Measurements from ENCODE around the gene CCDC177. TPM values are rescaled to one million over a fixed set of nuclear protein-coding genes. Genes with fewer than 3 reads are reported as not detected.

Gene CCDC177
- total RNA-seq, 2 experiments from 2014 or later: not detected

DNA sequence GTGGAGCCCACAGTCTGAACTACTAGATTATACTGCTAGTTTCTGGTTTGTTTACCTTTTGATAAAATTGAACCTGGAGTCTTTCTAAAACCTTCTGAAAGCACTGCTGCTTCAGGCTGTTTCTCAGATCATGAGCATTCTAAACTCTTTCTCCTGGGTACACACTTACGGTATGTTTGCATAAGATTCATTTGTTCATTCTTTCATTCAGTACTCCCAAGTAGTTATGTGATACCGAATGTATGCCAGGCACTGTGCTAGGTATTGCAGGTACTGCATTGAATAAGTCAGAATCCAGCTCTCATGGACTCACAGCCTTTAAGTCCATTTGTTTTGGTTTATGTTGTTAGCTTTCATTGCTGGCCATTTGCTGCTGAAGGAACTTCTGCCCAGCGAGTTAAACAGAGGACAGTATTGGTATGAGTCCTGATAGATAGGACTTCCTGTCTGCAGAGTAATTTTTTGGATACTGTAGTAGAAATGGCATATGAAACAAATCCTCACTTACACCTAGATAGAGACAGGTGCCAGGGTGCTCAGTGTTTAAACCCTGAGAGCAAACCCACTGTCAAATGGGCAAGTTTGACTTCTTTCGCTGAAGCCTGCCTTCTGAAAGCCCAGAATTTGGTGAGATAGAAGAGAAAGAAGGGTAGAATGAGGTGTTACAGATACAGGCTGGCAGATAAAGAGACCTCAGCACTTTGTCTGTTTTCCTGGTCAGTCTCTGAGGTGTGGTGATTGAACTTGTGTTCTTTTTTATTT is 38.8 kb upstream of the CCDC177 start:
- Histone ChIP-seq H2AFZ (ENCODE audit: low read length) (no peak overlapping the region), H3K9me2 (ENCODE audit: insufficient read depth, low read length) (no peaks in the 10 kb centered on the region), H3K36me3 (ENCODE audit: insufficient read depth, low read length) (peaks cover 47% of the 10 kb centered on the region; the same call in 1 of the 2 replicates), H4K20me1 (ENCODE audit: insufficient read depth, low read length) (peaks cover 27% of the 10 kb centered on the region), H3K27ac (ENCODE audit: low read depth, low read length, poor library complexity, severe bottlenecking) (peak overlapping the region; percentile 99), H3K4me3 (ENCODE audit: low read depth, low read length, poor library complexity, severe bottlenecking) (peak overlapping the region; percentile 78), H3K9me3 (ENCODE audit: low read length) (no peaks in the 10 kb centered on the region), H3K4me1 (ENCODE audit: insufficient read depth, low read length, poor library complexity, severe bottlenecking) (peaks cover 75% of the 10 kb centered on the region), H3K79me2 (ENCODE audit: insufficient read depth, low read depth, low read length) (peaks cover 61% of the 10 kb centered on the region), H3K4me2 (ENCODE audit: low read length) (peak overlapping the region; percentile 97)
- BruUV-seq (replicated peaks): TSS peak; percentile 93
- TF ChIP-seq, protein P1, sequence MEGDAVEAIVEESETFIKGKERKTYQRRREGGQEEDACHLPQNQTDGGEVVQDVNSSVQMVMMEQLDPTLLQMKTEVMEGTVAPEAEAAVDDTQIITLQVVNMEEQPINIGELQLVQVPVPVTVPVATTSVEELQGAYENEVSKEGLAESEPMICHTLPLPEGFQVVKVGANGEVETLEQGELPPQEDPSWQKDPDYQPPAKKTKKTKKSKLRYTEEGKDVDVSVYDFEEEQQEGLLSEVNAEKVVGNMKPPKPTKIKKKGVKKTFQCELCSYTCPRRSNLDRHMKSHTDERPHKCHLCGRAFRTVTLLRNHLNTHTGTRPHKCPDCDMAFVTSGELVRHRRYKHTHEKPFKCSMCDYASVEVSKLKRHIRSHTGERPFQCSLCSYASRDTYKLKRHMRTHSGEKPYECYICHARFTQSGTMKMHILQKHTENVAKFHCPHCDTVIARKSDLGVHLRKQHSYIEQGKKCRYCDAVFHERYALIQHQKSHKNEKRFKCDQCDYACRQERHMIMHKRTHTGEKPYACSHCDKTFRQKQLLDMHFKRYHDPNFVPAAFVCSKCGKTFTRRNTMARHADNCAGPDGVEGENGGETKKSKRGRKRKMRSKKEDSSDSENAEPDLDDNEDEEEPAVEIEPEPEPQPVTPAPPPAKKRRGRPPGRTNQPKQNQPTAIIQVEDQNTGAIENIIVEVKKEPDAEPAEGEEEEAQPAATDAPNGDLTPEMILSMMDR (conservative IDR thresholded peaks at IDR 0.05; ENCODE audit: low read length): no peak
- TF ChIP-seq EZH2phosphoT487 (IDR thresholded peaks at IDR 0.05; ENCODE audit: borderline replicate concordance, low read depth, low read length): no peak
- DNase-seq (ENCODE audit: low spot score): no peak
- CTCF ChIA-PET (ENCODE audit: unreplicated experiment): no interaction called here
- POLR2A ChIA-PET: interaction anchor here (0.5 to 1.9 kb wide), 7 partner anchors 8 to 215 kb away, joined by 3 to 4 read pairs (median 3); partner anchors contain the start of genes ERH and SLC39A9
- intact Hi-C loops (cut with micrococcal nuclease; ENCODE audit: unreplicated experiment): loop anchor here (1.0 to 10.0 kb wide), 8 partner anchors 40 to 1191 kb away; partner anchors contain the start of genes MAP3K9, SRSF5, TTC9 and ZFP36L1

DNA sequence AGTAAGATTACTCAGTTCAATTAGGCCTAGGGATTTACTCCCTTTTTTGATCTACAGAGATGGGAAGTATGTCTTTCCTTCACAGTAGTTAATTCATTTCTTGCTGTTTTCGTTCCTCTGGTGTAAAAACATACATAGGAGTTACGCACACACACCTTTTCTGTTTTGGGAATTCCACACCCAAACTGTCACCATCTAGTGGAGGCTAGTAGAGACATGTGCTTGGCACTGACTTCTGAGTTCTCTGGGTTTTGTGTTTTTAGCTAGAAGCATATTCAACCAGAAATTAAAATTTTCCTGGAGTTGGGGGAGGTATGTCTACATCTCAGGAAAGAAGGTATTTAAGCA is 38.1 kb upstream of the CCDC177 start:
- peak; percentile 41 for DNase-seq (ENCODE audit: low spot score)
- CTCF ChIA-PET (ENCODE audit: unreplicated experiment): no interaction called here
- no peaks in the 10 kb centered on the region for H3K9me2 ChIP-seq (ENCODE audit: insufficient read depth, low read length)
- peaks cover 72% of the 10 kb centered on the region for H3K4me1 ChIP-seq (ENCODE audit: insufficient read depth, low read length, poor library complexity, severe bottlenecking)
- H2AFZ ChIP-seq (ENCODE audit: low read length): no peak overlapping the region
- intact Hi-C loops (cut with micrococcal nuclease; ENCODE audit: unreplicated experiment): loop anchor here (5.0 to 10.0 kb wide), 5 partner anchors 155 to 1192 kb away; partner anchors contain the start of genes MAP3K9, SRSF5, TTC9 and ZFP36L1
- H3K27ac ChIP-seq (ENCODE audit: low read depth, low read length, poor library complexity, severe bottlenecking): peak overlapping the region; percentile 99
- BruUV-seq (replicated peaks): TSS peak; percentile 52
- peak overlapping the region; percentile 97 for H3K4me2 ChIP-seq (ENCODE audit: low read length)
- TF ChIP-seq EZH2phosphoT487 (IDR thresholded peaks at IDR 0.05; ENCODE audit: borderline replicate concordance, low read depth, low read length): no peak
- TF ChIP-seq, protein P1 (conservative IDR thresholded peaks at IDR 0.05; ENCODE audit: low read length): peak; percentile 74
- no peaks in the 10 kb centered on the region for H3K9me3 ChIP-seq (ENCODE audit: low read length)
- POLR2A ChIA-PET: interaction anchor here (0.8 to 1.9 kb wide), 6 partner anchors 17 to 214 kb away, joined by 3 to 7 read pairs (median 4); partner anchors contain the start of genes ERH and SLC39A9
- H3K36me3 ChIP-seq (ENCODE audit: insufficient read depth, low read length): peaks cover 40% of the 10 kb centered on the region; the same call in 1 of the 2 replicates
- H3K79me2 ChIP-seq (ENCODE audit: insufficient read depth, low read depth, low read length): peaks cover 54% of the 10 kb centered on the region
- H4K20me1 ChIP-seq (ENCODE audit: insufficient read depth, low read length): peaks cover 19% of the 10 kb centered on the region
- H3K4me3 ChIP-seq (ENCODE audit: low read depth, low read length, poor library complexity, severe bottlenecking): peak overlapping the region; percentile 78
